Caki2 (cell line): ENCODE data around the gene METTL24. TPM values are rescaled to one million over a fixed set of nuclear protein-coding genes. Genes with fewer than 3 reads are reported as not detected.
A peak's percentile ranks its signal among the peaks of the same experiment; 100 is the strongest.

Experiments
- DNase-seq: peaks from one replicate; pipeline ENCODE4 v3.0.0-alpha.2; 2015; ENCODE audit warnings: low read depth
- in situ Hi-C: cut with HindIII; loops from 2 replicates; pipeline ENCODE4 v1.10.0; 2016; ENCODE audit warnings: low sequenced_read_pairs, low pct_unique_long_range_greater_than_20kb, mixed read lengths
- total RNA-seq: library from RNA; depleted of rRNA; stranded (reverse); fragments of >200 nt; shearing (Covaris generic); gene quantifications from 2 replicates; pipeline ENCODE4 v1.2.3, GENCODE V29; 2014; ENCODE audit warnings: low replicate concordance

METTL24 gene
- total RNA-seq, 1 experiment from 2014 or later = not detected

GRCh38 chr6:110342759-110343158 is 15.4 kb downstream of the METTL24 start:
- in situ Hi-C loops = no loop called here
- DNase-seq = no peak

GRCh38 chr6:110341663-110342596 is 16.2 kb downstream of the METTL24 start:
- in situ Hi-C loops = no loop called here
- peak; percentile 12 for DNase-seq

GRCh38 chr6:110341067-110341466 is 17.1 kb downstream of the METTL24 start:
- in situ Hi-C loops = no loop called here

GRCh38 chr6:110340392-110340965 is 17.7 kb downstream of the METTL24 start:
- DNase-seq = no peak
- in situ Hi-C loops = no loop called here

More at GRCh38 chr6:110341067-110341466, 17.1 kb downstream of the METTL24 start:
- DNase-seq = no peak

- in situ Hi-C loops = no loop called here
Observed at GRCh38 chr6:110338820-110339470, 19.2 kb downstream of the METTL24 start.

GRCh38 chr6:110337486-110337885 is 20.7 kb downstream of the METTL24 start:
- in situ Hi-C loops = no loop called here
- no peak for DNase-seq

More at GRCh38 chr6:110338820-110339470, 19.2 kb downstream of the METTL24 start:
- DNase-seq = no peak

- in situ Hi-C loops = no loop called here
- DNase-seq = no peak
Observed at GRCh38 chr6:110334423-110335180, 23.5 kb downstream of the METTL24 start.

GRCh38 chr6:110332281-110332680 is 25.9 kb downstream of the METTL24 start:
- in situ Hi-C loops = no loop called here

GRCh38 chr6:110331816-110332215 is 26.3 kb downstream of the METTL24 start:
- no peak for DNase-seq
- in situ Hi-C loops = no loop called here

More at GRCh38 chr6:110332281-110332680, 25.9 kb downstream of the METTL24 start:
- no peak for DNase-seq

- DNase-seq = no peak
- in situ Hi-C loops = no loop called here
Observed at GRCh38 chr6:110331390-110331789, 26.8 kb downstream of the METTL24 start.

GRCh38 chr6:110329714-110330436 is 28.3 kb downstream of the METTL24 start:
- DNase-seq = no peak

GRCh38 chr6:110329348-110329713 is 28.8 kb downstream of the METTL24 start:
- no peak for DNase-seq
- in situ Hi-C loops = no loop called here

More at GRCh38 chr6:110329714-110330436, 28.3 kb downstream of the METTL24 start:
- in situ Hi-C loops = no loop called here

- no peak for DNase-seq
- in situ Hi-C loops = no loop called here
Observed at GRCh38 chr6:110328259-110328658, 29.9 kb downstream of the METTL24 start.

- no peak for DNase-seq
- in situ Hi-C loops = no loop called here
Observed at GRCh38 chr6:110327391-110327790, 30.8 kb downstream of the METTL24 start.

- in situ Hi-C loops = no loop called here
- no peak for DNase-seq
Observed at GRCh38 chr6:110326609-110327008, 31.5 kb downstream of the METTL24 start.

GRCh38 chr6:110326057-110326456 is 32.1 kb downstream of the METTL24 start:
- DNase-seq = no peak
- in situ Hi-C loops = no loop called here

GRCh38 chr6:110325197-110325596 is 33.0 kb downstream of the METTL24 start:
- in situ Hi-C loops = no loop called here
- no peak for DNase-seq

GRCh38 chr6:110324548-110324947 is 33.6 kb downstream of the METTL24 start:
- in situ Hi-C loops = no loop called here
- no peak for DNase-seq
